GM12801 (cell line): ENCODE data around the gene DNAH6.

Source experiments
- TF ChIP-seq, protein P1 (sequence below): IDR thresholded peaks from one replicate; pipeline ENCODE4 v1.5.1; 2011; ENCODE audit warnings: control low read depth; ENCODE audit not compliant: insufficient read length; ENCODE audit errors: extremely low read depth

DNAH6 gene

DNA sequence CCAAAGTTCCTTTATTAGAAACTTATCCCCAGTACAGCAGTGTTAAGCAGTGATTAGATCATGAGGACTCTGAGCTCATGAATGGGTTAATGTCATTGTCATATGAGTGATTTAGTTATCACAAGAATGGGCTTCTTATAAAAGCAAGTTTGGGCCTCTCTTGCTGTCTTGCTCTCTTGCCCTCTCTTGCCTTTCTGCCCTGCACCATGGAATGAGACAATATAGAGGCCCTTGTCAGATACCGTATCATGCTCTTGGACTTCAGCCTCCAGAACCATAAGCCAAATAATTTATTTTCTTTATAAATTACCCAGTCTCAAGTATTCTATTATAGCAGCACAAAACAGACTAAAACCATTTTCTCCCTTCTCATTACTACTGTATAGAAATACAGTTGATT, 238.8 kb downstream of the DNAH6 start:
- TF ChIP-seq, protein P1, sequence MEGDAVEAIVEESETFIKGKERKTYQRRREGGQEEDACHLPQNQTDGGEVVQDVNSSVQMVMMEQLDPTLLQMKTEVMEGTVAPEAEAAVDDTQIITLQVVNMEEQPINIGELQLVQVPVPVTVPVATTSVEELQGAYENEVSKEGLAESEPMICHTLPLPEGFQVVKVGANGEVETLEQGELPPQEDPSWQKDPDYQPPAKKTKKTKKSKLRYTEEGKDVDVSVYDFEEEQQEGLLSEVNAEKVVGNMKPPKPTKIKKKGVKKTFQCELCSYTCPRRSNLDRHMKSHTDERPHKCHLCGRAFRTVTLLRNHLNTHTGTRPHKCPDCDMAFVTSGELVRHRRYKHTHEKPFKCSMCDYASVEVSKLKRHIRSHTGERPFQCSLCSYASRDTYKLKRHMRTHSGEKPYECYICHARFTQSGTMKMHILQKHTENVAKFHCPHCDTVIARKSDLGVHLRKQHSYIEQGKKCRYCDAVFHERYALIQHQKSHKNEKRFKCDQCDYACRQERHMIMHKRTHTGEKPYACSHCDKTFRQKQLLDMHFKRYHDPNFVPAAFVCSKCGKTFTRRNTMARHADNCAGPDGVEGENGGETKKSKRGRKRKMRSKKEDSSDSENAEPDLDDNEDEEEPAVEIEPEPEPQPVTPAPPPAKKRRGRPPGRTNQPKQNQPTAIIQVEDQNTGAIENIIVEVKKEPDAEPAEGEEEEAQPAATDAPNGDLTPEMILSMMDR, result no peak

DNA sequence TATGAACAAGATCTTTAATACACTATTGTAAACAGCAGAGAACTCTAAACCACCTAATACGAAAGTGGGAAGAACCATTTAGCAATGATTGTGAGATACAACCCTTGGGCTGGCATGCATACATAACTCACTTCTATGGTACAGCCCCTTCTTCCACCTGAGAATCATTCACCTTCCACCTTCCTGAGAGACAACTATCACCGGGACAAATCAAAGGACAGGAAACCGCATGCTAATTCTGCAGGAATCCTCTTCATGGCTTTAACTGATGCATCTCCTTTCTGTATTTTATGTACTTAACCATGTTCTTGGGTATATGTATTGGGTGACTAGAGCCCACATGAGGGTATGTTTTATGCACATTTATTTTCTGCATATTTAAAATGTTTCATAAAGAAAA, 241.3 kb downstream of the DNAH6 start:
- TF ChIP-seq, protein P1, result no peak

DNA sequence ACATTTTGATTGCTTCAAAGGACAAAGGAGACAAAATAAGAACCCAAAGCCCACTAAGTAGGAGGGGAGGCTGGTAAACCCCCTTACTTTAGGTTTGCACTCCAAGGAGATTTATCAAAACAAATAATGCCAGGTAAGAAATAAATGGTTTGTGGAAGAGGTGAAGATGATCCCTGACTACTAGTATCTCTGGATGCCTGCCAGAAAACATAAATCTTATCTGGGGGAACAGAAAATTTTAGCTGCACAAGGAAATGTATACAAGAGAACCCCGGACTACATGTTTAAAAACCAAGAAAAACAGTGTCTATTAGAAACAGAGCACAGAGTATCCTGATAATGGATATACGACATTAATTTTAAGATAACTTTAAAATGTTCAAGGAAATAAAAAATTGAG, 250.5 kb downstream of the DNAH6 start:
- TF ChIP-seq, protein P1, result no peak

DNA sequence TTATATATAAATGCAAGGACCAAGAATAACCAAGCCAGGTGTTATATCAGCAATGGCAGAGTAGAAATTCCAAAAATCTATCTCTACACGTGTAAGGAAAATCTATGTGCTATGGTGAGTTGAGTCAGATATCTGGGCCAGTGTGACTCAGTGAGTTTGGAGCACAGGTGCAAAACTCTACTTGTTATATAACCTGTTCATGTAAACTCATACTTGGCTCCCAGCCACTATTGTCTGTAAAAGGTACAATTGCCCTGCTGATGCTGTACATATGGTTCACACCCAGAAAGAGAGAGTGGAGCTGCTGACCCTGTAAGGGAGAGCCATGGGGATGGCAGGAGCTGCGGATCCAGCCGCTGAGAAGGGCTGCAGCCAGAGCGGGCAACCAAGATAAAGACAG, 252.5 kb downstream of the DNAH6 start:
- TF ChIP-seq, protein P1, result no peak

DNA sequence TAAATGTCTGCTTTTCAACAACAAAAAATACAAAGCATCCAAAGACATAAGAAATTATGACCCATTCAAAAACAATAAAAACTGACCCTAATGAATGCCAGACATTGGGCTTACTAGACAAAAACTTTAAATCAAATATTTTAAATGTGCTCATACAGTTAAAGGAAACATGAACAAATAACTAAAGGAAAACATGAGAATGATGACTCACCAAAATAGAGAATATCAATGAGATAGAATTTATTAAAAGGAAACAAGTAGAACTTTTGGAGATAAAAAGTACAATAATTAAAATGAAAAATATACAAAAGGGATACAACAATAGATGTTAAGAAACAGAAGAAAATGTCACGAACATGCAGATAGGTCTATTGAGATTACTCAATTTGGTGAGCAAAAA, 254.0 kb downstream of the DNAH6 start:
- TF ChIP-seq, protein P1, result no peak

DNA sequence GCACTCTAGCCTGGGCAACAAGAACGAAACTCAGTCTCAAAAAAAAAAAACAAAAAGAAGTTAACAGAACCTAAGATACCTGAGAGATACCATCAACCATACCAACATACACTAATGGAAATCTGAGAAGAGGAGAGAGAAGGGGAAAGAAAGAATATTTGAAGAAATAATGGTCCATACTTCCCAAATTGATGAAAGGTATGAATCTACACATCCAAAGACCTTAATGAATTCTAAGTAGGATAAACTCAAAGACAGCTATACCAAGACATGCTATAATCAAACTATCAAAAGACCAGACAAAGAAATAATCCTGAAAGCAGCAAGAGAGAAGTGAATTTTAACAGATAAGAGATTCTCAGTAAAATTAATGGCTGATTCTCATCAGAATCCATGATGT, 255.0 kb downstream of the DNAH6 start:
- TF ChIP-seq, protein P1, result no peak

DNA sequence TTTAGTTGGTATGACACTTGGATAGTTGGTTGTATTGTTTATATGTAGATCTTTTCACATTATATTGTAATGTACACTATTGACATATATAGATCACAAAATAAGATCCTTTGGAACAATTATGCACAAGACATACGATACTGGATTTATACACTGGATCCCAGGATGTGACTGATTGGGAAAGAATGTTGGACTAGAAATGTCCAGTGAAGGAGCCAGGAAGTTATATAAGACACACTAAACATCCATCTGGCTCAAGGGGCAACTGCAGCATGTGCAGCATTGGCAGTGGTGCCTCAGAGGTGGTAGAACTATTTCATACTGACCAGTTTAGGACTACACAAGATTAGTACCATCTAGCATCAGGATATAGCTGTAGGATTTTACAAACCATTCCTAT, 259.7 kb downstream of the DNAH6 start:
- TF ChIP-seq, protein P1, result no peak
